Epithelial cell of esophagus (primary cell): ENCODE measurements around the gene JPH3.

ENCODE experiments used
- DNase-seq: peaks from one replicate; pipeline ENCODE4 v3.0.0; 2010; ENCODE audit warnings: low read depth
- H3K4me3 ChIP-seq: 2 replicates; pipeline ENCODE4 v1.5.1; 2011; ENCODE audit warnings: mild to moderate bottlenecking, low read length, control low read depth
- CTCF ChIP-seq: IDR thresholded peaks from 2 replicates; pipeline ENCODE4 v1.5.1; 2011; ENCODE audit warnings: low read depth, mild to moderate bottlenecking, low read length, control low read depth, inconsistent platforms; ENCODE audit not compliant: insufficient read depth; ENCODE audit errors: missing control alignments

JPH3 gene

GRCh38 chr16:87685405-87685755 is 83.1 kb downstream of the JPH3 start:
- no peak for TF ChIP-seq CTCF
- no peak overlapping the region for H3K4me3 ChIP-seq
- DNase-seq = no peak

- DNase-seq = no peak
- no peak overlapping the region for H3K4me3 ChIP-seq
- no peak for TF ChIP-seq CTCF
These were observed 83.5 kb downstream of the JPH3 start for GRCh38 chr16:87685766-87686165.

GRCh38 chr16:87686697-87687096 is 84.4 kb downstream of the JPH3 start:
- no peak for TF ChIP-seq CTCF
- H3K4me3 ChIP-seq = no peak overlapping the region
- no peak for DNase-seq

GRCh38 chr16:87687126-87687910 is 85.0 kb downstream of the JPH3 start:
- H3K4me3 ChIP-seq = no peak overlapping the region

GRCh38 chr16:87687998-87688529 is 85.8 kb downstream of the JPH3 start:
- DNase-seq = no peak
- TF ChIP-seq CTCF = no peak
- H3K4me3 ChIP-seq = no peak overlapping the region

More at GRCh38 chr16:87687126-87687910, 85.0 kb downstream of the JPH3 start:
- DNase-seq = no peak
- no peak for TF ChIP-seq CTCF

GRCh38 chr16:87688876-87689815 is 86.8 kb downstream of the JPH3 start:
- no peak for TF ChIP-seq CTCF
- no peak overlapping the region for H3K4me3 ChIP-seq
- no peak for DNase-seq
